HCT116 (cell line): ENCODE data around the gene MS4A4E. TPM values are rescaled to one million over a fixed set of nuclear protein-coding genes. Genes with fewer than 3 reads are reported as not detected.

Experiments used
- ATAC-seq: fragments of 200-7000 bp; cut with Tn5 transposase; 2 replicates; pipeline ENCODE4 v1.9.1; 2020; ENCODE audit warnings: mild to moderate bottlenecking, moderate library complexity
- BruUV-seq: library from RNA; stranded (reverse); fragments of 400-500 nt; replicated peaks from 2 replicates; lab custom pipeline; 2021; lab: Mats Ljungman, UMichigan
- CTCF ChIA-PET: fragments of 300-600 bp; sonication (Branson Sonifier 250); formaldehyde crosslinking; loops from one replicate; lab custom pipeline; 2021; ENCODE audit warnings: antibody characterized with exemption; lab: Charles Lee
- POLR2A ChIA-PET: fragments of 300-600, 350-600 bp; sonication (Branson Sonifier 250); formaldehyde crosslinking; loops from one replicate; lab custom pipeline; 2021; ENCODE audit warnings: antibody characterized with exemption; lab: Charles Lee
- RAD21 ChIA-PET, 2 experiments: fragments of 300-600 bp; sonication (Branson Sonifier 250); formaldehyde crosslinking; loops; one replicate each; lab custom pipeline; 2023; ENCODE audit warnings: low total read pairs in 2 of 2; ENCODE audit not compliant: uncharacterized antibody in 2 of 2, unreplicated experiment in 2 of 2, low non-redundant PET in 1 of 2; lab: Charles Lee
- DNase-seq: peaks from one replicate; pipeline ENCODE4 v3.0.0-alpha.2; 2010; ENCODE audit warnings: low read depth, low spot score
- H2AFZ ChIP-seq: fragments of 200-600 bp; shearing (Covaris generic), sonication (generic); 2 replicates; pipeline ENCODE4 v1.6.1; 2017; ENCODE audit warnings: low read depth, mixed run types, mixed read lengths, antibody characterized with exemption, low read length; ENCODE audit not compliant: poor library complexity, severe bottlenecking
- H3K27ac ChIP-seq: 2 replicates; pipeline ENCODE4 v1.5.1; 2012; ENCODE audit warnings: low read depth, low read length
- H3K27me3 ChIP-seq: fragments of 200-600 bp; sonication (generic); 2 replicates; pipeline ENCODE4 v1.6.1; 2016; ENCODE audit warnings: mixed run types, low read length, mixed read lengths; ENCODE audit not compliant: insufficient read depth
- H3K36me3 ChIP-seq, 2 experiments: fragments of 200-500 bp in 1 of 2; fragments of 200-600 bp in 1 of 2; sonication (Bioruptor generic) in 1 of 2; sonication (generic) in 1 of 2; 2 replicates each; pipeline versions ENCODE4 v1.5.1 to v1.6.1; 2014 to 2016; ENCODE audit warnings: low read length in 2 of 2, inconsistent platforms in 1 of 2, mixed read lengths in 1 of 2, mixed run types in 1 of 2; ENCODE audit not compliant: insufficient read depth in 2 of 2, control insufficient read depth in 1 of 2
- H3K4me1 ChIP-seq, 2 experiments: fragments of 200-600 bp in 1 of 2; sonication (generic) in 1 of 2; 2 replicates each; pipeline versions ENCODE4 v1.5.1 to v1.6.1; 2012 to 2017; ENCODE audit warnings: low read length in 2 of 2, inconsistent platforms in 1 of 2, mild to moderate bottlenecking in 1 of 2, mixed read lengths in 1 of 2, mixed run types in 1 of 2, moderate library complexity in 1 of 2; ENCODE audit not compliant: insufficient read depth in 2 of 2, control insufficient read depth in 1 of 2
- H3K4me2 ChIP-seq: fragments of 200-600 bp; sonication (generic); 2 replicates; pipeline ENCODE4 v1.6.1; 2017; ENCODE audit warnings: mixed run types, low read length, mixed read lengths
- H3K4me3 ChIP-seq, 2 experiments: fragments of 200-600 bp in 1 of 2; sonication (generic) in 1 of 2; replicated peaks in 1 of 2; 2 replicates each; pipeline ENCODE4 v1.5.1; 2011 to 2016; ENCODE audit warnings: low read length in 2 of 2, control low read depth in 1 of 2, low read depth in 1 of 2, mild to moderate bottlenecking in 1 of 2, mixed read lengths in 1 of 2, mixed run types in 1 of 2
- H3K79me2 ChIP-seq: fragments of 200-600 bp; sonication (generic); 2 replicates; pipeline ENCODE4 v1.6.1; 2017; ENCODE audit warnings: mild to moderate bottlenecking, mixed run types, low read length, moderate library complexity, mixed read lengths; ENCODE audit not compliant: insufficient read depth
- H3K9ac ChIP-seq: fragments of 200-600 bp; sonication (generic); 2 replicates; pipeline ENCODE4 v1.6.1; 2016; ENCODE audit warnings: low read length, mixed read lengths
- H3K9me2 ChIP-seq: fragments of 200-600 bp; sonication (generic), shearing (Covaris generic); 2 replicates; pipeline ENCODE4 v1.6.1; 2017; ENCODE audit warnings: mixed run types, mild to moderate bottlenecking, moderate library complexity; ENCODE audit not compliant: insufficient read depth
- H3K9me3 ChIP-seq, 2 experiments: fragments of 200-500 bp in 1 of 2; fragments of 200-600 bp in 1 of 2; sonication (Bioruptor generic) in 1 of 2; sonication (generic) in 1 of 2; 2 replicates each; pipeline ENCODE4 v1.6.1; 2014 to 2017; ENCODE audit warnings: low read length in 2 of 2, mixed read lengths in 2 of 2, inconsistent platforms in 1 of 2, low read depth in 1 of 2, mild to moderate bottlenecking in 1 of 2, mixed run types in 1 of 2, moderate library complexity in 1 of 2; ENCODE audit not compliant: control insufficient read depth in 1 of 2, insufficient read depth in 1 of 2
- H4K20me1 ChIP-seq: fragments of 200-600 bp; sonication (generic), shearing (Covaris generic); 2 replicates; pipeline ENCODE4 v1.6.1; 2017; ENCODE audit warnings: mixed run types, mild to moderate bottlenecking, moderate library complexity; ENCODE audit not compliant: insufficient read depth
- POLR2A ChIP-seq: IDR thresholded peaks from 2 replicates; pipeline ENCODE4 v1.7.0; 2011; ENCODE audit warnings: borderline replicate concordance; ENCODE audit not compliant: insufficient read depth, insufficient read length; ENCODE audit errors: extremely low read depth
- TCF7L2 ChIP-seq: IDR thresholded peaks from 2 replicates; pipeline ENCODE4 v1.7.0; 2011; ENCODE audit warnings: borderline replicate concordance, inconsistent platforms; ENCODE audit not compliant: insufficient read depth, insufficient read length; ENCODE audit errors: extremely low read depth
- ZBTB33 ChIP-seq: IDR thresholded peaks from 2 replicates; pipeline ENCODE4 v1.6.1; 2011; ENCODE audit warnings: mild to moderate bottlenecking, low read length, moderate library complexity; ENCODE audit not compliant: insufficient replicate concordance; ENCODE audit errors: extremely low read depth
- intact Hi-C: fragments of 100-400 bp; cut with micrococcal nuclease; formaldehyde crosslinking; loops from 2 replicates; pipeline ENCODE4 v1.10.0; 2022
- total RNA-seq: library from RNA; stranded (reverse); gene quantifications from one replicate; pipeline ENCODE4 v1.2.1, GENCODE V29; 2021; ENCODE audit not compliant: unreplicated experiment
- TF ChIP-seq, protein P1 (sequence below), 3 experiments: fragments of 200-600 bp in 1 of 3; sonication (generic) in 1 of 3; IDR thresholded peaks in 2 of 3; conservative IDR thresholded peaks in 1 of 3; 2 replicates each; pipeline ENCODE4 v1.5.1; 2012 to 2017; ENCODE audit warnings: low read depth in 2 of 3, low read length in 2 of 3, antibody characterized with exemption in 1 of 3, borderline replicate concordance in 1 of 3, control low read depth in 1 of 3, mild to moderate bottlenecking in 1 of 3, mixed read lengths in 1 of 3, mixed run types in 1 of 3, moderate library complexity in 1 of 3; ENCODE audit not compliant: insufficient read depth in 1 of 3
- TF ChIP-seq, protein P2 (sequence below): IDR thresholded peaks from 2 replicates; pipeline ENCODE4 v1.6.1; 2012

The MS4A4E gene
- total RNA-seq, 1 experiment from 2014 or later, result not detected

DNA sequence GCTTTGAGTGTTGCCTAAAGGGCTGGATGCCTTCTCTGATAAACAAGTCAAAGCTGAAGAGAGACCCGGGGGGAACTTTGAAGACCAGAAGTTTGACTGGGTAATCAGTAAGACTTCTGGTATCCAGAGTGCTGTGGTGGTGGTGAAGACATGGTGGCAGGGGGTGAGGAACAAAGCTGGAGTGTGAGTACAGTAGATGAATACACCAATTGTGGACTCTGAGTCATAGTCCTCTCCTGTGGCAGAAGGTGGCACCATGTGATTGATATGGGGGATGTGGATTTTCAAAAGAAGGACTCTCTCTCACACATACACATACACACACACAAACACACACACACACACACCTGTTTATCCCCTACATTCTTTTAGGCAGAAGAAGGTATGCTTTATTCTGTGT, 72.4 kb downstream of the MS4A4E start:
- H3K9me3 ChIP-seq, result no peaks in the 10 kb centered on the region; a peak in 1 of 4 replicates
- no peak overlapping the region for H2AFZ ChIP-seq
- H3K9me2 ChIP-seq, result no peaks in the 10 kb centered on the region
- H3K4me1 ChIP-seq, result no peaks in the 10 kb centered on the region
- H3K4me2 ChIP-seq, result no peak overlapping the region
- H3K27ac ChIP-seq, result no peak overlapping the region
- no peaks in the 10 kb centered on the region for H3K36me3 ChIP-seq
- no peaks in the 10 kb centered on the region for H3K27me3 ChIP-seq
- POLR2A ChIA-PET, result no interaction called here
- no peak for DNase-seq
- CTCF ChIA-PET, result no interaction called here
- no peaks in the 10 kb centered on the region for H3K79me2 ChIP-seq
- no peak overlapping the region for H3K4me3 ChIP-seq
- RAD21 ChIA-PET, result no interaction called here
- TF ChIP-seq, protein P1, sequence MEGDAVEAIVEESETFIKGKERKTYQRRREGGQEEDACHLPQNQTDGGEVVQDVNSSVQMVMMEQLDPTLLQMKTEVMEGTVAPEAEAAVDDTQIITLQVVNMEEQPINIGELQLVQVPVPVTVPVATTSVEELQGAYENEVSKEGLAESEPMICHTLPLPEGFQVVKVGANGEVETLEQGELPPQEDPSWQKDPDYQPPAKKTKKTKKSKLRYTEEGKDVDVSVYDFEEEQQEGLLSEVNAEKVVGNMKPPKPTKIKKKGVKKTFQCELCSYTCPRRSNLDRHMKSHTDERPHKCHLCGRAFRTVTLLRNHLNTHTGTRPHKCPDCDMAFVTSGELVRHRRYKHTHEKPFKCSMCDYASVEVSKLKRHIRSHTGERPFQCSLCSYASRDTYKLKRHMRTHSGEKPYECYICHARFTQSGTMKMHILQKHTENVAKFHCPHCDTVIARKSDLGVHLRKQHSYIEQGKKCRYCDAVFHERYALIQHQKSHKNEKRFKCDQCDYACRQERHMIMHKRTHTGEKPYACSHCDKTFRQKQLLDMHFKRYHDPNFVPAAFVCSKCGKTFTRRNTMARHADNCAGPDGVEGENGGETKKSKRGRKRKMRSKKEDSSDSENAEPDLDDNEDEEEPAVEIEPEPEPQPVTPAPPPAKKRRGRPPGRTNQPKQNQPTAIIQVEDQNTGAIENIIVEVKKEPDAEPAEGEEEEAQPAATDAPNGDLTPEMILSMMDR (IDR thresholded peaks at IDR 0.05 in 2 of 3, conservative IDR thresholded peaks at IDR 0.05 in 1 of 3; ENCODE audit: borderline replicate concordance in 1 of 3, insufficient read depth in 1 of 3, low read depth in 2 of 3, low read length in 2 of 3), result no peak
- TF ChIP-seq, protein P2, sequence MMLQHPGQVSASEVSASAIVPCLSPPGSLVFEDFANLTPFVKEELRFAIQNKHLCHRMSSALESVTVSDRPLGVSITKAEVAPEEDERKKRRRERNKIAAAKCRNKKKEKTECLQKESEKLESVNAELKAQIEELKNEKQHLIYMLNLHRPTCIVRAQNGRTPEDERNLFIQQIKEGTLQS, result no peak
- TF ChIP-seq POLR2A (no peak), ZBTB33 (no peak), TCF7L2 (no peak)
- intact Hi-C loops, result no loop called here
- ATAC-seq, result no peak
- no peak overlapping the region for H3K9ac ChIP-seq
- H4K20me1 ChIP-seq, result no peaks in the 10 kb centered on the region
- BruUV-seq, result no TSS peak
